HPDE6-E6E7 (cell line): Measurements from ENCODE around the gene VPS54.

Experiments used
- DNase-seq: peaks from one replicate; pipeline ENCODE4 v3.0.0; 2011; ENCODE audit warnings: missing footprints; ENCODE audit errors: extremely low spot score

VPS54 gene

DNA sequence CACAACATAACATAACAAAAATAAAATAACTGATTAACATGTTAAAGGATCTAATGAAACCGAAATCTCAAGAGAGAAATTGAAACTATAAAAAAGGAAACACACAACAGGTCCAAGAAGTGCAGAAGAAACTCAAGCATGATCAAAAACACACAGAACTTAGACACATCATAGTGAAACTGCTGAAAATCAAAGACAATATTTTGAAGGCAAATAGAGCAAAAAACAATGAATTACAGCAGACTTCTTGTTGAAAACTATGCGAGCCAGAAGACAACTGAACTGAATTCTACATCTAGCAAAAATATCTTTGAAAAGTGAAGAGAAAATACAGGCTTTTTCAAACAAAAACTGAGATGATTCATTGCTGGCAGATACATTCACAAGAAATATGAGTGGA, 116.2 kb downstream of the VPS54 start:
- no peak for DNase-seq

DNA sequence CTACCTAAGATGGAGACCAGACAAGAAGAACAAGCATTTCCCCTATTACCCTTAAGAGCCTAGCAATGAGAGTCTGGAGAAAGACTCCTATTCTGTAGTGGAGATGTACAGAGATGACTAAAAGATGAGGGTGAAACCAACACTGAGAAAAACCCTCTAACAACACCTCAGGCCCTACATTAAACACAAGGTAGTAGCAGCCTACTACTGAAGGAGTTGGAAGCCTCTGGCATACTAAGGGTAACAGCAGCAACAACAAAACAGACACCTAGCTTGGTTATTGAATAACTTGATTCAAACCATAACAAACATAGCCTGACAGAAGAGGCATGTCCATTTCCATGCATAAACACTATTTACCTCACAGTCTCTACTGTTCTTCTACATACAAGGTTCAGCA, 117.1 kb downstream of the VPS54 start:
- DNase-seq: no peak

- no peak for DNase-seq
These were observed 119.6 kb downstream of the VPS54 start for GRCh38 chr2:63899639-63900038.

GRCh38 chr2:63898839-63899238, 120.4 kb downstream of the VPS54 start:
- DNase-seq: no peak

GRCh38 chr2:63894167-63894566, 125.1 kb downstream of the VPS54 start:
- no peak for DNase-seq

GRCh38 chr2:63893163-63893562, 126.1 kb downstream of the VPS54 start:
- DNase-seq: no peak

- DNase-seq: no peak
These were observed 127.7 kb downstream of the VPS54 start for GRCh38 chr2:63891488-63892030.

GRCh38 chr2:63890678-63891077, 128.6 kb downstream of the VPS54 start:
- DNase-seq: no peak

DNA sequence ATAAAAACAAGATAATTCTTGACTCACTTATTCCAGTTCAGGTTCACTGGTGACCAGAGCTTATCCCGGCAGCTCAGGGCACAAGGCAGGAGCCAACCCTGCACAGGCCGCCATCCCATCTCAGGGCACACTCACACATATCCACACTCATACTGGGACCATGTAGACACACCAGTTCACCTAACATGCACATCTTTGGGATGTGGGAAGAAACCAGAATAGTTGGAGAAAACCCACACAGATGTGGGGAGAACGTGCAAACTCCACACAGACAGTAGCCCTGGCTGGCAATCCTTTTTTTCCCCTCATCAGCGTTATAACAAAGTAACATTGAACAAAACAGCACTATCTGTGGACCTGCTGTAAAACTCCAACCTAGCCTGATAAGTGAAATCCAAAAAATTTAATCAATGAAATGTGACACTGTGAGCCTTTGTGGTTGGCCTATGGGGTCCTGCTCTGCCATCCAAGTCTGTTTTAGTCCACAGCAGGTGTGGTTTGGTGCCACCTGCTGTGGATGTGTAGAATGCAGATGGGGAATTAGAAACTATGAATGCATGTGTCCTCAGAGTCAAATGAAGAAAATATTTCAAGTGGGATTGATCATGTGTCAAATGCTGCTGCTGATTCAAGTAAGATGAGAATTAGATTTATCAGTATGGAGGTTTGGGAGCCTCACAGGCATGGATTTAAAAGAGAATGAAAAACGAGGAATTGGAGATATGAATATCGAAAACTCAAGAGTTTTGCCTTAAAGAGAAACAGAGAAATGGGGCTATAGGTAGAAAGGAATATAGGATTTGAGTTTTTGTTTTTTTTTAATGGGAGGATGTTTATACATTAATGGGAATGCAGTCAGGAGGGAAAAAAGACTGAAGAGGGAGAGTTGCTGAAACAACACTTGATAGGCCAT, 130.5 kb downstream of the VPS54 start:
- DNase-seq: peak; percentile 25

- DNase-seq: no peak
These were observed 131.2 kb downstream of the VPS54 start for GRCh38 chr2:63888053-63888452.

DNA sequence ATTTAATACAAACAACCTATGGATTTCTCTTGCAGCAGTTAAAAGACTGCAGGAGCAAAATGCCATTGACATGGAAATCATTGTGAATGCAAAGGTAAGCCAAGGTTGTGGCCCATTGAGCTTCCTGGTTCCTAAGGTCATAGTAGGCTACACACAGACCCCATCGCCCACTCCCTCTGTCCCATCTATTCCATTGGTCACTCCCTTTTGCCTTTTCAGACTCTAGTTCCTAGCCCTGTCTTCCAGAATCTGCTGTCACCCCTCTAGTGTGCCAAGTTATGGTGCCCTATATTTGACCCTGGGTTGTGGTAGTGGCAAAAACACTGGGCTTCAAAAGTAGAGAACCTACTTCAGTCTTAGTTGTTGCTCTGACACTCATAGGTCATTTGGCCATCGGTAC, 132.8 kb downstream of the VPS54 start:
- DNase-seq: no peak

GRCh38 chr2:63882395-63883105, 136.7 kb downstream of the VPS54 start:
- DNase-seq: no peak

- no peak for DNase-seq
These were observed 138.0 kb downstream of the VPS54 start for GRCh38 chr2:63881205-63881604.

- no peak for DNase-seq
These were observed 138.6 kb downstream of the VPS54 start for GRCh38 chr2:63880625-63881024.

- DNase-seq: no peak
These were observed 139.3 kb downstream of the VPS54 start for GRCh38 chr2:63879876-63880433.

GRCh38 chr2:63878486-63878885, 140.7 kb downstream of the VPS54 start:
- DNase-seq: no peak

- DNase-seq: no peak
These were observed 142.9 kb downstream of the VPS54 start for GRCh38 chr2:63876311-63876710.

DNA sequence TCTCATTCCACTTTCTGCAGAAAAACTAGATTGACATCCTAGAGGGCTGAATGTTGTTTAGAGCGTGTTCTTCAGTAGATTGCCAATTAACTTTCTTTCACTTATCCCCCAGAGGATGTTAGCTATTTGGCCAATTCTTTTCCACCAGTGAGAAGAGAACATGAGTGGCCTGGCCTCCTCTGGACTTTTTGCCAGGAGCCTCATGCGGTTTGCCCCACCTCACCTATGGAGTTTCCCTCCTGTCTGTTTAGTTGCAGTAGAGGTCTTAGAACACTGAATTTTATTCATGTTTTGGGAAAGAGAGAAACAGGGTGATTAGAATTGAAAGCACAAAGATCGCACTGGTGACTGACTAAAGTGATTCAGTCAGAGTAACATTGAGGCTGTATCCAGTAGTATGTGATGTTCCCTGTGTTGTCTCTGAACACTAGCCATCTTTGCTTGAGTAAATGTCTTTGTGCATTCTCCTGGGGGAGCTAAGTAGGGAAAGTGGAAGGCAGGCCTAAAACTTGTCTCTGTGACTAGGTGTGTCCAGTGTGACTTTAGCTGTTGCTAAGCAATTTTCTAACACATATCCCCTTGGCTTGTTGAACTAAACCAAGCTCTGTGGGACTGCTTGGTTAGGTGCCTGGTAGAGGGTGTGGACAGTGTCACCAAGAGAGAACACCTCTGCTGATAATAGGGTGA, 143.5 kb downstream of the VPS54 start:
- no peak for DNase-seq

- DNase-seq: no peak
These were observed 144.1 kb downstream of the VPS54 start for GRCh38 chr2:63875131-63875527.

DNA sequence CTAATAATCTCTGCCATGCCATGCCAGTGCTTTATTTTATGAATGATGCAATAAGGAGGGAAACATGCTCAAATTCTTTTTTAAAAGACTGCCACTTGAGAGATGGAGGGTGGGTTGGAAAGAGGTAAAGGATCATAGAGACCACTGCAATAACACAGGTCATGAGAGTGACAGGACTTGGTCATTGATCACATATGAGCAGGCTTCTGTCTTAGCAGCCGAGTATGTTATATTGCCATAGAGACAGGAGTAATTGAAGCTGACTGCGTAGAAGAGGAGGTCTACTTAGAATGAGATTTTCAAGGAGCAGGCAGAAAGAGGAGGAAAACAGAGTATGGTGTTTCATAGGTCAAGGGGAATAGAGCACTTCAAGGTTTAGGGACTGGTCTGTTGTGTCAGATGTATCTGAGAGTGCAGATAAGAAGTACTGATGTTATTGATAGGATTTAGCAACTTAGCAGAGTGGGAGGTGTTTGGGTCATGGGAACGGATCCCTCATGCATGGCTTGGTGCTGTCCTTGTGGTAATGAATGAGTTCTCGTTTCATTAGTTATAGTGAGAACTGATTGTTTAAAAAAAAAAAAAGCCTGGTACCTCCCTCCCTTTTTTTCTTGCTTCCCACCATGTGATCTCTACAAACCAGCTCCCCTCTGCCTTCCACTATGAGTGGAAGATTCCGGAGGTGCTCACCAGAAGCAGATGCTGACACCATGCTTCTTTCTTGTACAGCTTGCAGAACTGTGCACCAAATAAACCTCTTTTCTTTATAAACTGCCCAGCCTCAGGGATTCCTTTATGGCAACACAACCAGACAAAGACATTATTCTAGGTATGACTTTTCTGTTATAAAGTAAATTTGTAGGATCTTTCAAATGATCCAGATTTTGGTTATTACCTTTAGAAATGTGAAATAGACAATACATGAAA, 144.8 kb downstream of the VPS54 start:
- DNase-seq: no peak
